ENCODE results near the gene NCOA5. TPM values are rescaled to one million over a fixed set of nuclear protein-coding genes. Genes with fewer than 3 reads are reported as not detected.

The NCOA5 gene
- total RNA-seq, 1 donor = 14.5 TPM

GRCh38 chr20:46065691-46066090 lies 24.1 kb downstream of the NCOA5 start:
- Histone ChIP-seq H3K27ac (ENCODE audit: low read depth, low read length) (no peak overlapping the region), H3K36me3 (ENCODE audit: insufficient read depth, low read length) (peaks cover 87% of the 10 kb centered on the region), H4K20me1 (ENCODE audit: insufficient read depth, low read length) (peaks cover 45% of the 10 kb centered on the region), H2AFZ (ENCODE audit: low read length) (no peak overlapping the region), H3K79me2 (ENCODE audit: insufficient read depth, low read length) (peaks cover 7% of the 10 kb centered on the region), H3K4me2 (ENCODE audit: insufficient read depth, low read length) (no peak overlapping the region), H3K4me1 (ENCODE audit: insufficient read depth, low read length) (peaks cover 7% of the 10 kb centered on the region), H3K9me3 (ENCODE audit: low read depth, low read length) (no peaks in the 10 kb centered on the region), H3K27me3 (ENCODE audit: insufficient read depth, low read length) (no peaks in the 10 kb centered on the region), H3K4me3 (ENCODE audit: insufficient read depth, low read length) (no peak overlapping the region)
- DNase-seq (ENCODE audit: insufficient read length, low spot score, missing footprints) = no peak
- TF ChIP-seq, protein P1, sequence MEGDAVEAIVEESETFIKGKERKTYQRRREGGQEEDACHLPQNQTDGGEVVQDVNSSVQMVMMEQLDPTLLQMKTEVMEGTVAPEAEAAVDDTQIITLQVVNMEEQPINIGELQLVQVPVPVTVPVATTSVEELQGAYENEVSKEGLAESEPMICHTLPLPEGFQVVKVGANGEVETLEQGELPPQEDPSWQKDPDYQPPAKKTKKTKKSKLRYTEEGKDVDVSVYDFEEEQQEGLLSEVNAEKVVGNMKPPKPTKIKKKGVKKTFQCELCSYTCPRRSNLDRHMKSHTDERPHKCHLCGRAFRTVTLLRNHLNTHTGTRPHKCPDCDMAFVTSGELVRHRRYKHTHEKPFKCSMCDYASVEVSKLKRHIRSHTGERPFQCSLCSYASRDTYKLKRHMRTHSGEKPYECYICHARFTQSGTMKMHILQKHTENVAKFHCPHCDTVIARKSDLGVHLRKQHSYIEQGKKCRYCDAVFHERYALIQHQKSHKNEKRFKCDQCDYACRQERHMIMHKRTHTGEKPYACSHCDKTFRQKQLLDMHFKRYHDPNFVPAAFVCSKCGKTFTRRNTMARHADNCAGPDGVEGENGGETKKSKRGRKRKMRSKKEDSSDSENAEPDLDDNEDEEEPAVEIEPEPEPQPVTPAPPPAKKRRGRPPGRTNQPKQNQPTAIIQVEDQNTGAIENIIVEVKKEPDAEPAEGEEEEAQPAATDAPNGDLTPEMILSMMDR (IDR thresholded peaks at IDR 0.05; ENCODE audit: extremely low read depth, low read depth, low read length) = no peak

DNA sequence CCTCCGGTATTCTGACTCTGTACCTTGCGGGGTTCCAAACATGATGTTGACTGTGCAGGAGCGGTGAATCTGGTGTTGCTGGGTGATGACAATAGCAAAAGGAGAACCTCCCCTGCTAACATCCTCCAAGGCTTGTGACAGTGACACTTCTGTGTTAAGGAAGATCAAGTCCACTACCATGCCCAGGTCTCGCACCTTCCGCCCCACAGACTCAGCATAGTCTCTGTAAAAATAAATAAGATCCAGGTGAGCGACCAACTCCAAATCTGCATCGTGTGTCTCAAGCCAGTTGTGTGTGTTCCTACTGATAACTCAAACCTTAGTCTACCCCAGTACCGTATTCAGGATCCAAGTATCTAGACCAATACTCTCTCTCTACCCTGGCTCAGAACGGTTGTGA lies 24.8 kb downstream of the NCOA5 start:
- DNase-seq (ENCODE audit: insufficient read length, low spot score, missing footprints) = no peak
- TF ChIP-seq, protein P1 (IDR thresholded peaks at IDR 0.05; ENCODE audit: extremely low read depth, low read depth, low read length) = no peak
- Histone ChIP-seq H3K4me2 (ENCODE audit: insufficient read depth, low read length) (no peak overlapping the region), H3K27ac (ENCODE audit: low read depth, low read length) (no peak overlapping the region), H4K20me1 (ENCODE audit: insufficient read depth, low read length) (peaks cover 44% of the 10 kb centered on the region), H3K4me3 (ENCODE audit: insufficient read depth, low read length) (no peak overlapping the region), H3K79me2 (ENCODE audit: insufficient read depth, low read length) (peaks cover 2% of the 10 kb centered on the region), H3K36me3 (ENCODE audit: insufficient read depth, low read length) (peaks cover 83% of the 10 kb centered on the region), H3K4me1 (ENCODE audit: insufficient read depth, low read length) (no peaks in the 10 kb centered on the region), H3K27me3 (ENCODE audit: insufficient read depth, low read length) (no peaks in the 10 kb centered on the region), H3K9me3 (ENCODE audit: low read depth, low read length) (no peaks in the 10 kb centered on the region), H2AFZ (ENCODE audit: low read length) (no peak overlapping the region)

DNA sequence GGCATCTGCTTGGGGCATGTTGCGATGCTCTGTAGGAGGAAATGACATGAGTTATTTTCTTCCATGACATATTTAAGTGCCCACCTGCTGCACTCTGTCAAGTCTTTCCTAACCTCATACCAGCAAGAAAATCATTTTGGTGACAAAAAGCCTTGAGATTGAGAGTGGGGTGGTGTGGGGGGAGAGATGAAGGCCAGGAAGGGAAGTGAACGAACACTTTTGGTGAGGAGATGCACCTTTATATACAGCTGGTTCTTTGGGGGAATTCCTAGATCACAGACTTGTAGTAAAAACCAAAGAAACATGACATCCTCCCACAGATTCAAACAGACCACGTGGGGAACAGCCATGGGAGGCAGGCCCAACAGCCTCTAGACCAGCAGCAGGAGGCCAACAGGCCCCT lies 26.1 kb downstream of the NCOA5 start:
- Histone ChIP-seq H3K79me2 (ENCODE audit: insufficient read depth, low read length) (no peaks in the 10 kb centered on the region), H3K4me1 (ENCODE audit: insufficient read depth, low read length) (no peaks in the 10 kb centered on the region), H3K9me3 (ENCODE audit: low read depth, low read length) (no peaks in the 10 kb centered on the region), H3K27ac (ENCODE audit: low read depth, low read length) (no peak overlapping the region), H3K4me3 (ENCODE audit: insufficient read depth, low read length) (no peak overlapping the region), H3K36me3 (ENCODE audit: insufficient read depth, low read length) (peaks cover 77% of the 10 kb centered on the region), H2AFZ (ENCODE audit: low read length) (no peak overlapping the region), H3K4me2 (ENCODE audit: insufficient read depth, low read length) (no peak overlapping the region), H4K20me1 (ENCODE audit: insufficient read depth, low read length) (peaks cover 56% of the 10 kb centered on the region), H3K27me3 (ENCODE audit: insufficient read depth, low read length) (no peaks in the 10 kb centered on the region)
- TF ChIP-seq, protein P1 (IDR thresholded peaks at IDR 0.05; ENCODE audit: extremely low read depth, low read depth, low read length) = no peak
- no peak for DNase-seq (ENCODE audit: insufficient read length, low spot score, missing footprints)

DNA sequence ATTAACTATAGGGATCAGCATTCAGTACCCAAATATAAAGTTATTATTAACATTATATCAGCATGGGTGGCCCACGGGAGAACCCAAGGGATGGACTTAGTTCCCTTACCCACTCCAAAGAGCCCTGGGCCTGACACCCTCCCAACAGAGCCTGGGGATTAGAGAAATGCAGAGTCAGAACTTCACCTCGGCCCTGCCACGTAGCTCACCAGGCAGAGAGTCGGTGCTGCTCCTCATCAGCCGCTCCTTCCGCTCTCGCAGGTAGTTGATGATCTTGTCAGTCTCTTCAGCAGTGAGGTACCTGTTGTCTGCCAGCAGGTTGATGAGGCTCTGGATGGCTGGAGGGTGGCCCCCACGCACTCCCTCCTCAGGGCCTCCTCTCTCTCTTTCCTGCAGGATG lies 26.6 kb downstream of the NCOA5 start:
- H2AFZ ChIP-seq (ENCODE audit: low read length) = no peak overlapping the region
- DNase-seq (ENCODE audit: insufficient read length, low spot score, missing footprints) = no peak
- H3K79me2 ChIP-seq (ENCODE audit: insufficient read depth, low read length) = no peaks in the 10 kb centered on the region
- peaks cover 72% of the 10 kb centered on the region for H3K36me3 ChIP-seq (ENCODE audit: insufficient read depth, low read length)
- peaks cover 58% of the 10 kb centered on the region for H4K20me1 ChIP-seq (ENCODE audit: insufficient read depth, low read length)
- no peak overlapping the region for H3K4me2 ChIP-seq (ENCODE audit: insufficient read depth, low read length)
- no peak overlapping the region for H3K4me3 ChIP-seq (ENCODE audit: insufficient read depth, low read length)
- TF ChIP-seq, protein P1 (IDR thresholded peaks at IDR 0.05; ENCODE audit: extremely low read depth, low read depth, low read length) = no peak
- peaks cover 3% of the 10 kb centered on the region for H3K4me1 ChIP-seq (ENCODE audit: insufficient read depth, low read length)
- no peak overlapping the region for H3K27ac ChIP-seq (ENCODE audit: low read depth, low read length)
- H3K27me3 ChIP-seq (ENCODE audit: insufficient read depth, low read length) = peaks cover 1% of the 10 kb centered on the region
- H3K9me3 ChIP-seq (ENCODE audit: low read depth, low read length) = no peaks in the 10 kb centered on the region

Measured in osteoblast (primary cell).